ENCODE results near the gene ALG9.

Gene ALG9

GRCh38 chr11:111762981-111763643, 108.3 kb downstream of the ALG9 start:
- DNase-seq = no peak

GRCh38 chr11:111762526-111762925, 108.9 kb downstream of the ALG9 start:
- no peak for DNase-seq

GRCh38 chr11:111761036-111761435, 110.3 kb downstream of the ALG9 start:
- DNase-seq = no peak

GRCh38 chr11:111759778-111760407, 111.5 kb downstream of the ALG9 start:
- DNase-seq = no peak

- no peak for DNase-seq
These were observed 112.0 kb downstream of the ALG9 start for GRCh38 chr11:111759376-111759775.

- no peak for DNase-seq
These were observed 115.3 kb downstream of the ALG9 start for GRCh38 chr11:111756097-111756496.

GRCh38 chr11:111749646-111750045, 121.7 kb downstream of the ALG9 start:
- no peak for DNase-seq

- no peak for DNase-seq
These were observed 123.2 kb downstream of the ALG9 start for GRCh38 chr11:111748035-111748804.

GRCh38 chr11:111745719-111746504, 125.5 kb downstream of the ALG9 start:
- no peak for DNase-seq

GRCh38 chr11:111743700-111744099, 127.7 kb downstream of the ALG9 start:
- no peak for DNase-seq

GRCh38 chr11:111741751-111742150, 129.6 kb downstream of the ALG9 start:
- no peak for DNase-seq

- no peak for DNase-seq
These were observed 132.1 kb downstream of the ALG9 start for GRCh38 chr11:111739299-111739698.

GRCh38 chr11:111737444-111738210, 133.8 kb downstream of the ALG9 start:
- DNase-seq = no peak

GRCh38 chr11:111736621-111737443, 134.5 kb downstream of the ALG9 start:
- DNase-seq = no peak
